ENCODE data around the gene GSDME.
A peak's percentile ranks its signal among the peaks of the same experiment; 100 is the strongest.

The GSDME gene

GRCh38 chr7:24756545-24757352 lies 515 bp downstream of the GSDME start:
- H3K4me1 ChIP-seq (ENCODE audit: control insufficient read depth, insufficient read depth, low read length), result peaks cover 12% of the 10 kb centered on the region
- peak overlapping the region; percentile 57 to 66 for H3K9ac ChIP-seq (ENCODE audit: low read length in 2 of 2)
- no peaks in the 10 kb centered on the region for H3K9me3 ChIP-seq (ENCODE audit: control insufficient read depth in 2 of 2, low read length in 2 of 2)
- H3K36me3 ChIP-seq (ENCODE audit: control insufficient read depth in 2 of 2, insufficient read depth in 2 of 2, low read length in 2 of 2), result no peaks in the 10 kb centered on the region
- H3K27me3 ChIP-seq (ENCODE audit: control insufficient read depth in 1 of 2, insufficient read depth in 2 of 2, low read length in 2 of 2), result no peaks in the 10 kb centered on the region
- peak overlapping the region; percentile 37 for H3K27ac ChIP-seq (ENCODE audit: low read length)
- H3K4me3 ChIP-seq (ENCODE audit: low read length in 2 of 2), result peak overlapping the region; percentile 79 to 81

GRCh38 chr7:24755541-24756407 lies 1.5 kb downstream of the GSDME start:
- H3K9ac ChIP-seq (ENCODE audit: low read length in 2 of 2), result no peak overlapping the region
- H3K36me3 ChIP-seq (ENCODE audit: control insufficient read depth in 2 of 2, insufficient read depth in 2 of 2, low read length in 2 of 2), result no peaks in the 10 kb centered on the region
- peaks cover 12% of the 10 kb centered on the region for H3K4me1 ChIP-seq (ENCODE audit: control insufficient read depth, insufficient read depth, low read length)
- H3K27me3 ChIP-seq (ENCODE audit: control insufficient read depth in 1 of 2, insufficient read depth in 2 of 2, low read length in 2 of 2), result no peaks in the 10 kb centered on the region
- H3K27ac ChIP-seq (ENCODE audit: low read length), result peak overlapping the region; percentile 37
- peak overlapping the region in 1 of 2 donors; percentile 79 for H3K4me3 ChIP-seq (ENCODE audit: low read length in 2 of 2)
- H3K9me3 ChIP-seq (ENCODE audit: control insufficient read depth in 2 of 2, low read length in 2 of 2), result no peaks in the 10 kb centered on the region

GRCh38 chr7:24754906-24755506 lies 2.3 kb downstream of the GSDME start:
- no peak overlapping the region for H3K4me3 ChIP-seq (ENCODE audit: low read length in 2 of 2)
- H3K36me3 ChIP-seq (ENCODE audit: control insufficient read depth in 2 of 2, insufficient read depth in 2 of 2, low read length in 2 of 2), result no peaks in the 10 kb centered on the region
- H3K27ac ChIP-seq (ENCODE audit: low read length), result no peak overlapping the region
- peaks cover 12% of the 10 kb centered on the region for H3K4me1 ChIP-seq (ENCODE audit: control insufficient read depth, insufficient read depth, low read length)
- no peak overlapping the region for H3K9ac ChIP-seq (ENCODE audit: low read length in 2 of 2)
- no peaks in the 10 kb centered on the region for H3K27me3 ChIP-seq (ENCODE audit: control insufficient read depth in 1 of 2, insufficient read depth in 2 of 2, low read length in 2 of 2)
- H3K9me3 ChIP-seq (ENCODE audit: control insufficient read depth in 2 of 2, low read length in 2 of 2), result no peaks in the 10 kb centered on the region

GRCh38 chr7:24752073-24752800 lies 5.0 kb downstream of the GSDME start:
- H3K36me3 ChIP-seq (ENCODE audit: control insufficient read depth in 2 of 2, insufficient read depth in 2 of 2, low read length in 2 of 2), result no peaks in the 10 kb centered on the region

GRCh38 chr7:24751484-24751883 lies 5.8 kb downstream of the GSDME start:
- H3K9ac ChIP-seq (ENCODE audit: low read length in 2 of 2), result no peak overlapping the region
- H3K9me3 ChIP-seq (ENCODE audit: control insufficient read depth in 2 of 2, low read length in 2 of 2), result no peaks in the 10 kb centered on the region
- peaks cover 2% of the 10 kb centered on the region for H3K4me1 ChIP-seq (ENCODE audit: control insufficient read depth, insufficient read depth, low read length)
- H3K4me3 ChIP-seq (ENCODE audit: low read length in 2 of 2), result no peak overlapping the region
- H3K36me3 ChIP-seq (ENCODE audit: control insufficient read depth in 2 of 2, insufficient read depth in 2 of 2, low read length in 2 of 2), result peaks cover 0 to 2% of the 10 kb centered on the region in 2 donors
- no peaks in the 10 kb centered on the region for H3K27me3 ChIP-seq (ENCODE audit: control insufficient read depth in 1 of 2, insufficient read depth in 2 of 2, low read length in 2 of 2)
- H3K27ac ChIP-seq (ENCODE audit: low read length), result no peak overlapping the region

More at GRCh38 chr7:24752073-24752800, 5.0 kb downstream of the GSDME start:
- H3K4me3 ChIP-seq (ENCODE audit: low read length in 2 of 2), result no peak overlapping the region
- no peaks in the 10 kb centered on the region for H3K27me3 ChIP-seq (ENCODE audit: control insufficient read depth in 1 of 2, insufficient read depth in 2 of 2, low read length in 2 of 2)
- peaks cover 3% of the 10 kb centered on the region for H3K4me1 ChIP-seq (ENCODE audit: control insufficient read depth, insufficient read depth, low read length)
- H3K9me3 ChIP-seq (ENCODE audit: control insufficient read depth in 2 of 2, low read length in 2 of 2), result no peaks in the 10 kb centered on the region
- H3K9ac ChIP-seq (ENCODE audit: low read length in 2 of 2), result no peak overlapping the region
- no peak overlapping the region for H3K27ac ChIP-seq (ENCODE audit: low read length)

- Histone ChIP-seq H3K27me3 (ENCODE audit: control insufficient read depth in 1 of 2, insufficient read depth in 2 of 2, low read length in 2 of 2) (no peaks in the 10 kb centered on the region), H3K9me3 (ENCODE audit: control insufficient read depth in 2 of 2, low read length in 2 of 2) (no peaks in the 10 kb centered on the region), H3K36me3 (ENCODE audit: control insufficient read depth in 2 of 2, insufficient read depth in 2 of 2, low read length in 2 of 2) (peaks cover 0 to 2% of the 10 kb centered on the region in 2 donors), H3K27ac (ENCODE audit: low read length) (no peak overlapping the region), H3K4me3 (ENCODE audit: low read length in 2 of 2) (no peak overlapping the region), H3K4me1 (ENCODE audit: control insufficient read depth, insufficient read depth, low read length) (no peaks in the 10 kb centered on the region), H3K9ac (ENCODE audit: low read length in 2 of 2) (no peak overlapping the region)
These were observed 6.7 kb downstream of the GSDME start for GRCh38 chr7:24750441-24751055.

- Histone ChIP-seq H3K27ac (ENCODE audit: low read length) (no peak overlapping the region), H3K9me3 (ENCODE audit: control insufficient read depth in 2 of 2, low read length in 2 of 2) (no peaks in the 10 kb centered on the region), H3K9ac (ENCODE audit: low read length in 2 of 2) (no peak overlapping the region), H3K27me3 (ENCODE audit: control insufficient read depth in 1 of 2, insufficient read depth in 2 of 2, low read length in 2 of 2) (no peaks in the 10 kb centered on the region), H3K4me3 (ENCODE audit: low read length in 2 of 2) (no peak overlapping the region), H3K4me1 (ENCODE audit: control insufficient read depth, insufficient read depth, low read length) (no peaks in the 10 kb centered on the region), H3K36me3 (ENCODE audit: control insufficient read depth in 2 of 2, insufficient read depth in 2 of 2, low read length in 2 of 2) (peaks cover 2 to 3% of the 10 kb centered on the region in 2 donors)
These were observed 8.7 kb downstream of the GSDME start for GRCh38 chr7:24748521-24748920.

- H3K27ac ChIP-seq (ENCODE audit: low read length), result no peak overlapping the region
These were observed 11.9 kb downstream of the GSDME start for GRCh38 chr7:24745355-24745754.

GRCh38 chr7:24743471-24743870 lies 13.8 kb downstream of the GSDME start:
- Histone ChIP-seq H3K4me3 (ENCODE audit: low read length in 2 of 2) (no peak overlapping the region), H3K27ac (ENCODE audit: low read length) (no peak overlapping the region), H3K36me3 (ENCODE audit: control insufficient read depth in 2 of 2, insufficient read depth in 2 of 2, low read length in 2 of 2) (peaks cover 2 to 3% of the 10 kb centered on the region in 2 donors), H3K9ac (ENCODE audit: low read length in 2 of 2) (no peak overlapping the region), H3K4me1 (ENCODE audit: control insufficient read depth, insufficient read depth, low read length) (no peaks in the 10 kb centered on the region), H3K27me3 (ENCODE audit: control insufficient read depth in 1 of 2, insufficient read depth in 2 of 2, low read length in 2 of 2) (no peaks in the 10 kb centered on the region), H3K9me3 (ENCODE audit: control insufficient read depth in 2 of 2, low read length in 2 of 2) (no peaks in the 10 kb centered on the region)

More at GRCh38 chr7:24745355-24745754, 11.9 kb downstream of the GSDME start:
- Histone ChIP-seq H3K4me1 (ENCODE audit: control insufficient read depth, insufficient read depth, low read length) (no peaks in the 10 kb centered on the region), H3K36me3 (ENCODE audit: control insufficient read depth in 2 of 2, insufficient read depth in 2 of 2, low read length in 2 of 2) (peaks cover 2 to 3% of the 10 kb centered on the region in 2 donors), H3K27me3 (ENCODE audit: control insufficient read depth in 1 of 2, insufficient read depth in 2 of 2, low read length in 2 of 2) (no peaks in the 10 kb centered on the region), H3K9ac (ENCODE audit: low read length in 2 of 2) (no peak overlapping the region), H3K9me3 (ENCODE audit: control insufficient read depth in 2 of 2, low read length in 2 of 2) (no peaks in the 10 kb centered on the region), H3K4me3 (ENCODE audit: low read length in 2 of 2) (no peak overlapping the region)
